Neural progenitor cell (in vitro differentiated cells): ENCODE data around the gene AFF2.

Source experiments
- EZH2phosphoT487 ChIP-seq: fragments of 200-600 bp; sonication (generic); IDR thresholded peaks from 2 replicates; pipeline ENCODE4 v1.6.1; 2017; ENCODE audit warnings: antibody characterized with exemption
- TF ChIP-seq, protein P1 (sequence below): fragments of 200-600 bp; sonication (generic); IDR thresholded peaks from 2 replicates; pipeline ENCODE4 v1.5.1; 2017; ENCODE audit warnings: antibody characterized with exemption, mild to moderate bottlenecking

DNA sequence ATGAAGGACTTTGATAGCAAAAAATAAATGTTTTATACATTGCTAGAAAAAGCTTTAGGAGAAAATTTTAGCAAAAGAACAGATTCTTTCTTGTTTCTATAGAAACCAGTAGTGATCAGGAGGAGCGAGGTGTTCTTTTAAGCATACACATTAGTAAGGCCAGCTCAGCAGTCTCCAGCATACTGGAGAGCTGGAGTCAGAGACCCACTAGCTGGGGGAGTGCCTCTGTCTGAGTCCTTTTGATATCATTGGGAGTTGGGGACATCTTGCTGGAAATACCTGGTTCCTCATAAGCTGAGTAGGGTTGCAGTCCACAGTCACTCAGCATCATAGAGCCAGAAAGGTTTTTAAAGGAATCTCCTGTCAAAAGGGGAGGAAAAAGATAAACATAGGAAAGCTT is 67.4 kb downstream of the AFF2 start:
- TF ChIP-seq, protein P1, sequence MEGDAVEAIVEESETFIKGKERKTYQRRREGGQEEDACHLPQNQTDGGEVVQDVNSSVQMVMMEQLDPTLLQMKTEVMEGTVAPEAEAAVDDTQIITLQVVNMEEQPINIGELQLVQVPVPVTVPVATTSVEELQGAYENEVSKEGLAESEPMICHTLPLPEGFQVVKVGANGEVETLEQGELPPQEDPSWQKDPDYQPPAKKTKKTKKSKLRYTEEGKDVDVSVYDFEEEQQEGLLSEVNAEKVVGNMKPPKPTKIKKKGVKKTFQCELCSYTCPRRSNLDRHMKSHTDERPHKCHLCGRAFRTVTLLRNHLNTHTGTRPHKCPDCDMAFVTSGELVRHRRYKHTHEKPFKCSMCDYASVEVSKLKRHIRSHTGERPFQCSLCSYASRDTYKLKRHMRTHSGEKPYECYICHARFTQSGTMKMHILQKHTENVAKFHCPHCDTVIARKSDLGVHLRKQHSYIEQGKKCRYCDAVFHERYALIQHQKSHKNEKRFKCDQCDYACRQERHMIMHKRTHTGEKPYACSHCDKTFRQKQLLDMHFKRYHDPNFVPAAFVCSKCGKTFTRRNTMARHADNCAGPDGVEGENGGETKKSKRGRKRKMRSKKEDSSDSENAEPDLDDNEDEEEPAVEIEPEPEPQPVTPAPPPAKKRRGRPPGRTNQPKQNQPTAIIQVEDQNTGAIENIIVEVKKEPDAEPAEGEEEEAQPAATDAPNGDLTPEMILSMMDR, result no peak
- no peak for TF ChIP-seq EZH2phosphoT487
